ENCODE measurements around the gene SMOC2. TPM values are rescaled to one million over a fixed set of nuclear protein-coding genes. Genes with fewer than 3 reads are reported as not detected.

The SMOC2 gene
- total RNA-seq, 1 donor from 2014 or later: not detected

DNA sequence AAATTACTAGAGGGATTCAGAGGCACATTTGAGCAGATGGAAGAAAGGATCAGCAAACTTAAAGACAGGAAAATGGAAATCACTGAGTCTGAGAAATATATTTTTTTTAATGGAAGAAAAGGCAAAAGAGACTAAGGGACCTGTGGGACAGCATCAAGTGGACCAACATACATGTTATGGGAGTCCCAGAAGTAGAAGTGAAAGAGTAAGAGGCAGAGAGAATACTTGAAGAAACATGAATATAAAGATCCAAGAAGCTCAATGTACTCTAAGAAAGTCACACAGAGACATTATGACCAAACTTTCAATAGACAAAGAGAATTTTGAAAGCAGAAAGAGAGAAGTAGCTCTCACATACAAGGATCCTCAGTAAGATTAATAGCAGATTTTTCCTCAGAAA, 39.5 kb downstream of the SMOC2 start:
- TF ChIP-seq, protein P1, sequence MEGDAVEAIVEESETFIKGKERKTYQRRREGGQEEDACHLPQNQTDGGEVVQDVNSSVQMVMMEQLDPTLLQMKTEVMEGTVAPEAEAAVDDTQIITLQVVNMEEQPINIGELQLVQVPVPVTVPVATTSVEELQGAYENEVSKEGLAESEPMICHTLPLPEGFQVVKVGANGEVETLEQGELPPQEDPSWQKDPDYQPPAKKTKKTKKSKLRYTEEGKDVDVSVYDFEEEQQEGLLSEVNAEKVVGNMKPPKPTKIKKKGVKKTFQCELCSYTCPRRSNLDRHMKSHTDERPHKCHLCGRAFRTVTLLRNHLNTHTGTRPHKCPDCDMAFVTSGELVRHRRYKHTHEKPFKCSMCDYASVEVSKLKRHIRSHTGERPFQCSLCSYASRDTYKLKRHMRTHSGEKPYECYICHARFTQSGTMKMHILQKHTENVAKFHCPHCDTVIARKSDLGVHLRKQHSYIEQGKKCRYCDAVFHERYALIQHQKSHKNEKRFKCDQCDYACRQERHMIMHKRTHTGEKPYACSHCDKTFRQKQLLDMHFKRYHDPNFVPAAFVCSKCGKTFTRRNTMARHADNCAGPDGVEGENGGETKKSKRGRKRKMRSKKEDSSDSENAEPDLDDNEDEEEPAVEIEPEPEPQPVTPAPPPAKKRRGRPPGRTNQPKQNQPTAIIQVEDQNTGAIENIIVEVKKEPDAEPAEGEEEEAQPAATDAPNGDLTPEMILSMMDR (IDR thresholded peaks at IDR 0.05; ENCODE audit: insufficient read depth, low read length, poor library complexity, severe bottlenecking): no peak
- H3K4me3 ChIP-seq (ENCODE audit: low read depth, low read length): no peak overlapping the region
- no peak for DNase-seq (ENCODE audit: low read depth)
- H3K36me3 ChIP-seq (ENCODE audit: control insufficient read depth, insufficient read depth, low read length): no peaks in the 10 kb centered on the region
- no peaks in the 10 kb centered on the region for H3K27me3 ChIP-seq (ENCODE audit: control insufficient read depth, insufficient read depth, low read length)

DNA sequence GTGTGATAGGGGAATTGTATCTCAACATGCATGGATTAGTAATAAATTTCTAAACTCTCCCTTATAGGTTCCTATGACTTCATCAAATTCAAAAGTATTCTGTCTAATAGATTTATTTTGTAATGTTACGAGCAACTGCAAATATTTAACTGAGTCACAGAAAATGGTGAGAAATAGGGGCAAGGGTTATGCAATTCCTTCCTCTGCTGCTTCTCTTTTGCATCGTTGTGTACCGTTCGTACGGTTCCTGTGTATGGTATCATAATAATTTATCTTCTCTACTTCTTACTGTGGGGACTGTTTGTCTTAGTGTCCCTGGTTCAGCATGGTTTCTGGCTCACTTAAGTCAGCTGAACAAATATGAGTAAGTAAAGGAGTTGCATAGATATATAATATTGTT, 44.8 kb downstream of the SMOC2 start:
- DNase-seq (ENCODE audit: low read depth): no peak
- H3K36me3 ChIP-seq (ENCODE audit: control insufficient read depth, insufficient read depth, low read length): no peaks in the 10 kb centered on the region
- TF ChIP-seq, protein P1 (IDR thresholded peaks at IDR 0.05; ENCODE audit: insufficient read depth, low read length, poor library complexity, severe bottlenecking): no peak
- no peaks in the 10 kb centered on the region for H3K27me3 ChIP-seq (ENCODE audit: control insufficient read depth, insufficient read depth, low read length)
- no peak overlapping the region for H3K4me3 ChIP-seq (ENCODE audit: low read depth, low read length)

DNA sequence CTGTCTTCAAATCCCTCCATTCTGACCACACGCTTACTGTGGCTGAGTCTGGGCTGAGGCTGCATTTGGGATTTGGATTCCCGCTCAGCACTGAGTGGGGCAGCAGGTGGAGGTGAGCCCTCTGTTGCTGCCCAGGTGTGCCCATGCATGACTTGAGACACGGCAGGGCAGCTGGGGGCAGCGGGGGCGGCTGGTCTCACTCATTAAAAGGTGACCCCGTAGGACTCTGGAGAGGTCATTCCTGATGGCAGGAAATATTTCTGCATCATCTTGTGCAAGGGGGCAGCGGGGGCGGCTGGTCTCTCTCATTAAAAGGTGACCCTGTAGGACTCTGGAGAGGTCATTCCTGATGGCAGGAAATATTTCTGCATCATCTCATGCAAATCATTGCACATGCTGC, 49.8 kb downstream of the SMOC2 start:
- TF ChIP-seq, protein P1 (IDR thresholded peaks at IDR 0.05; ENCODE audit: insufficient read depth, low read length, poor library complexity, severe bottlenecking): no peak
- no peaks in the 10 kb centered on the region for H3K36me3 ChIP-seq (ENCODE audit: control insufficient read depth, insufficient read depth, low read length)
- DNase-seq (ENCODE audit: low read depth): no peak
- H3K4me3 ChIP-seq (ENCODE audit: low read depth, low read length): no peak overlapping the region
- no peaks in the 10 kb centered on the region for H3K27me3 ChIP-seq (ENCODE audit: control insufficient read depth, insufficient read depth, low read length)

DNA sequence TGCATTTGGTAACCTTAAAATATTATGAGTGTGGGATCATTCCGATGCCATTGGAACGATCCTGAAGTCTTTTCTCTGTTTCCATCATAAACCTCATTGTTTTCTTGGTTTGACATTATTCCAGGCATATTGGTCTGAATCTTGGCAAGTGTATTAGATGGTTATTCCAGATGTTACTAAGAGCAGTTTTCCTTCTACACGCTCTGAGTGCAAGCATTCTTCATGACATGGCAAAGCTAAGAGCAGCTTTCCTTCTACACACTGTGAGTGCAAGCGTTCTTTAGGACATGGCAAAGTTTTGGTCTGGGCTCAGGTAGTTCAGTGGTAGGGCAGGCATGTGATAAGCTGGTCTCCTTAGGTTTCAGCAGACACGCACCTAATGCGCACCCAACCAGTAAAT, 53.0 kb downstream of the SMOC2 start:
- no peak for DNase-seq (ENCODE audit: low read depth)
- Histone ChIP-seq H3K27me3 (ENCODE audit: control insufficient read depth, insufficient read depth, low read length) (no peaks in the 10 kb centered on the region), H3K36me3 (ENCODE audit: control insufficient read depth, insufficient read depth, low read length) (no peaks in the 10 kb centered on the region), H3K4me3 (ENCODE audit: low read depth, low read length) (no peak overlapping the region)
- TF ChIP-seq, protein P1 (IDR thresholded peaks at IDR 0.05; ENCODE audit: insufficient read depth, low read length, poor library complexity, severe bottlenecking): no peak

DNA sequence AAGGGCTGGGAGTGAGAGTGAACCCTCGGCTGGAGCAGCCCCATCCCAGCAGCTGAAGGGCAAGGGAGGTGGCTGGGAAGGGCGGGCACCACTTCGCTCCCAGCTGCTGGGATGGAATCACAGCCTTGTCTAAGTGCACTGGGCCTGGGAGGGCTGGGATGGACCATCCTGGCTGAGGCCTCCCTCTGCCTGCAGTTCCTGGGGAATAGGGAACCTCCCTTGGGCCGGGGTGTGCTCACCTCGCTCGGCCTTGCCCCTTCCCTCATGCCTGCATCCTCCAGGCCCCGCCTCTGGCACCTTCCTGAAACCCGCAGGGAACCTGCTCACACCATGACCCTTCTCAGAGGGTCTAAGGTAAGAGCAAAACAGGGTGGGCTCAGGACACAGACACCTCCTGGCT, 53.7 kb downstream of the SMOC2 start:
- Histone ChIP-seq H3K4me3 (ENCODE audit: low read depth, low read length) (no peak overlapping the region), H3K27me3 (ENCODE audit: control insufficient read depth, insufficient read depth, low read length) (no peaks in the 10 kb centered on the region), H3K36me3 (ENCODE audit: control insufficient read depth, insufficient read depth, low read length) (no peaks in the 10 kb centered on the region)
- TF ChIP-seq, protein P1 (IDR thresholded peaks at IDR 0.05; ENCODE audit: insufficient read depth, low read length, poor library complexity, severe bottlenecking): no peak
- DNase-seq (ENCODE audit: low read depth): no peak

DNA sequence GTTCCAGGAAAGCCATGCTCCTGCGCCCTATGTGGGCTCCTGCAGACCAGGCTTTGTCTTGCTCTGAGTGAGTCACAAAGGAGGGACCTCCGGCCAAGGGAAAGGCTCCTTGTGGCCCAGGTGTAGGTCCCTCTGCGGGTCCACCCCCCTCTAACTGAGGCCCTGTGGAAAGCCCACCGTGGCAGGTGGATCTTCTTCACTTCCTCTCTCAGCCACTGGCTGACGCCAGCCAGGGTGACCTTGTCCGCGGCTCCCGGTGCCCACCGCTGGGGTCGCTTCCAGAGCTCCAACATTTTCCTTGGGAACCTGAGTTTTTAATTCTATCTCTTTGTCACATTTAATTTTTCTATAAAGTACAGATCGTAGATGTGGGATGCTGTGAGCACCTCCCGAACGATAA, 54.1 kb downstream of the SMOC2 start:
- no peak for DNase-seq (ENCODE audit: low read depth)
- Histone ChIP-seq H3K4me3 (ENCODE audit: low read depth, low read length) (no peak overlapping the region), H3K27me3 (ENCODE audit: control insufficient read depth, insufficient read depth, low read length) (no peaks in the 10 kb centered on the region), H3K36me3 (ENCODE audit: control insufficient read depth, insufficient read depth, low read length) (no peaks in the 10 kb centered on the region)
- TF ChIP-seq, protein P1 (IDR thresholded peaks at IDR 0.05; ENCODE audit: insufficient read depth, low read length, poor library complexity, severe bottlenecking): no peak

All from kidney epithelial cell (primary cell).